Panc1 (cell line): Measurements from ENCODE around the gene RXRG. TPM values are rescaled to one million over a fixed set of nuclear protein-coding genes. Genes with fewer than 3 reads are reported as not detected.

Source experiments
- ATAC-seq: fragments of 200-7000 bp; cut with Tn5 transposase; 2 replicates; pipeline ENCODE4 v1.9.1; 2020; ENCODE audit warnings: mild to moderate bottlenecking, moderate library complexity
- BruUV-seq: library from RNA; stranded (reverse); fragments of 400-500 nt; replicated peaks from 2 replicates; lab custom pipeline; 2021; lab: Mats Ljungman, UMichigan
- CTCF ChIA-PET: fragments of 300-600 bp; sonication (Branson Sonifier 250); formaldehyde crosslinking; loops from one replicate; lab custom pipeline; 2022; ENCODE audit warnings: antibody characterized with exemption; lab: Charles Lee
- POLR2A ChIA-PET: fragments of 300-600 bp; sonication (Branson Sonifier 250); formaldehyde crosslinking; loops from one replicate; lab custom pipeline; 2022; ENCODE audit warnings: antibody characterized with exemption; lab: Charles Lee
- DNase-seq: peaks from one replicate; pipeline ENCODE4 v3.0.0-alpha.2; 2010; ENCODE audit warnings: low read depth, low spot score
- H3K27ac ChIP-seq: 2 replicates; pipeline ENCODE4 v1.5.1; 2011; ENCODE audit warnings: mild to moderate bottlenecking, low read length, inconsistent platforms
- H3K27me3 ChIP-seq: fragments of 200-500 bp; sonication (Bioruptor generic); 2 replicates; pipeline ENCODE4 v1.6.0; 2014; ENCODE audit warnings: low read length, inconsistent platforms; ENCODE audit not compliant: control insufficient read depth, insufficient read depth
- H3K36me3 ChIP-seq: fragments of 200-500 bp; sonication (Bioruptor generic); 2 replicates; pipeline ENCODE4 v1.5.1; 2014; ENCODE audit warnings: inconsistent platforms, mild to moderate bottlenecking, low read length, moderate library complexity; ENCODE audit not compliant: control insufficient read depth, insufficient read depth
- H3K4me1 ChIP-seq: 2 replicates; pipeline ENCODE4 v1.5.1; 2011; ENCODE audit warnings: inconsistent platforms, mild to moderate bottlenecking, low read length, moderate library complexity; ENCODE audit not compliant: control insufficient read depth, insufficient read depth
- H3K4me3 ChIP-seq, 2 experiments: 2 replicates each; pipeline ENCODE4 v1.5.1; 2011 to 2012; ENCODE audit warnings: low read depth in 2 of 2, low read length in 2 of 2, mild to moderate bottlenecking in 2 of 2, inconsistent platforms in 1 of 2, moderate library complexity in 1 of 2
- H3K9me3 ChIP-seq: fragments of 200-500 bp; sonication (Bioruptor generic); 2 replicates; pipeline ENCODE4 v1.5.1; 2014; ENCODE audit warnings: low read depth, mild to moderate bottlenecking, inconsistent platforms, low read length, moderate library complexity; ENCODE audit not compliant: control insufficient read depth, insufficient read depth
- CTCF ChIP-seq: fragments of 450-650 bp; IDR thresholded peaks from 2 replicates; pipeline ENCODE4 v1.5.1; 2017; ENCODE audit warnings: mild to moderate bottlenecking
- POLR2AphosphoS5 ChIP-seq: IDR thresholded peaks from 2 replicates; pipeline ENCODE4 v1.6.1; 2012; ENCODE audit warnings: mild to moderate bottlenecking, low read depth, low read length, moderate library complexity
- REST ChIP-seq, 2 experiments: IDR thresholded peaks; 2 replicates each; pipeline ENCODE4 v1.6.1; 2011 to 2012; ENCODE audit warnings: low read depth in 2 of 2, control low read depth in 1 of 2, low read length in 1 of 2, mild to moderate bottlenecking in 1 of 2, moderate library complexity in 1 of 2; ENCODE audit not compliant: insufficient read depth in 1 of 2
- SIN3A ChIP-seq: IDR thresholded peaks from 2 replicates; pipeline ENCODE4 v1.6.1; 2012; ENCODE audit warnings: low read depth, mild to moderate bottlenecking, low read length, moderate library complexity, borderline replicate concordance; ENCODE audit not compliant: insufficient read depth
- TCF7L2 ChIP-seq: IDR thresholded peaks from 2 replicates; pipeline ENCODE4 v1.6.1; 2011; ENCODE audit warnings: mild to moderate bottlenecking, low read depth, low read length, inconsistent platforms
- in situ Hi-C: cut with HindIII; loops from 2 replicates; pipeline ENCODE4 v1.10.0; 2016; ENCODE audit warnings: low sequenced_read_pairs, low pct_unique_long_range_greater_than_20kb
- intact Hi-C: fragments of 100-400 bp; cut with micrococcal nuclease; formaldehyde crosslinking; loops from one replicate; pipeline ENCODE4 v1.10.0; 2022; ENCODE audit not compliant: unreplicated experiment
- total RNA-seq: library from RNA; stranded (reverse); gene quantifications from one replicate; pipeline ENCODE4 v1.2.1, GENCODE V29; 2021; ENCODE audit not compliant: unreplicated experiment

Gene RXRG
- total RNA-seq, 1 experiment from 2014 or later = not detected

DNA sequence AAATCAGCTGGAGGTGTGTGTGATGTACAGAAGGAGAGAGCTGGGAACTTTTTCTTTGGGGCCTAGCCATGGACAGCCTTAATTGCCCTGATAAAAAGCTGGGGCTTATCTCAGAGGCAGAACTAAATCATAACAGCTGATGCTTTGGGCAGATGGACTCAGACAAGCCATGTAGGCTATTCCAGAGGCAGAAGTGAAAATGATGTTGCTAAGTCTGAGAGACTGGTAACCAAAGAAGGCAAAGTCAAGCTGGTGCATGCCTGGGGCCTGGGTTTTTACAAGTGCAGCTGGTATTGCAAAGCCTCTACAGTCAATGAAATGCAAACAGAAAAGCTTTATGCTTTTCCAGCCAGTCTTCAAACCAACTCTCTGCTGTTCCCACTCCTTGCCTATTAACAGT, 49.4 kb downstream of the RXRG start:
- ATAC-seq = no peak
- no TSS peak for BruUV-seq
- in situ Hi-C loops = no loop called here

More for the DNA sequence above, 49.4 kb downstream of the RXRG start:
- ChIA-PET POLR2A (no interaction called here), CTCF (no interaction called here)
- intact Hi-C loops = no loop called here
- Histone ChIP-seq H3K9me3 (no peaks in the 10 kb centered on the region), H3K27ac (no peak overlapping the region), H3K4me1 (peaks cover 4% of the 10 kb centered on the region; the same call in 1 of the 2 replicates), H3K27me3 (0 out of 2 replicates have a peak, but pooled peaks cover 3% of the 10 kb centered on the region), H3K4me3 (no peak overlapping the region), H3K36me3 (no peaks in the 10 kb centered on the region)
- TF ChIP-seq CTCF (no peak), SIN3A (no peak), POLR2AphosphoS5 (no peak), TCF7L2 (no peak), REST (IDR thresholded peaks at IDR 0.05; ENCODE audit: insufficient read depth in 1 of 2, low read depth in 2 of 2, low read length in 1 of 2) (no peak)
- DNase-seq = no peak
